Effector memory CD4-positive, alpha-beta T cell (primary cell): ENCODE results near the gene RSPO1.

ENCODE experiments used
- DNase-seq, 3 donors: peaks; one replicate each; pipeline ENCODE4 v3.0.0-alpha.2; 2020
- H3K27ac ChIP-seq: 2 replicates; pipeline ENCODE4 v1.7.0; 2013; ENCODE audit warnings: mild to moderate bottlenecking, low read length, moderate library complexity; ENCODE audit not compliant: insufficient read depth, poor library complexity, severe bottlenecking
- H3K27me3 ChIP-seq: replicated peaks from 2 replicates; pipeline ENCODE4 v1.7.0; 2013; ENCODE audit warnings: mild to moderate bottlenecking, low read length; ENCODE audit not compliant: insufficient read depth, control insufficient read depth, poor library complexity, severe bottlenecking
- H3K36me3 ChIP-seq: 2 replicates; pipeline ENCODE4 v1.7.0; 2013; ENCODE audit warnings: mild to moderate bottlenecking, low read length, moderate library complexity; ENCODE audit not compliant: control insufficient read depth, insufficient read depth
- H3K4me1 ChIP-seq: 2 replicates; pipeline ENCODE4 v1.7.0; 2013; ENCODE audit warnings: low read length, mild to moderate bottlenecking; ENCODE audit not compliant: control insufficient read depth, insufficient read depth, poor library complexity, severe bottlenecking
- H3K4me3 ChIP-seq: 2 replicates; pipeline ENCODE4 v1.7.0; 2013; ENCODE audit warnings: low read length, low read depth, mild to moderate bottlenecking; ENCODE audit not compliant: insufficient read depth, poor library complexity, severe bottlenecking
- H3K9me3 ChIP-seq: 2 replicates; pipeline ENCODE4 v1.7.0; 2013; ENCODE audit warnings: mild to moderate bottlenecking, low read length, moderate library complexity; ENCODE audit not compliant: control insufficient read depth

RSPO1 gene

DNA sequence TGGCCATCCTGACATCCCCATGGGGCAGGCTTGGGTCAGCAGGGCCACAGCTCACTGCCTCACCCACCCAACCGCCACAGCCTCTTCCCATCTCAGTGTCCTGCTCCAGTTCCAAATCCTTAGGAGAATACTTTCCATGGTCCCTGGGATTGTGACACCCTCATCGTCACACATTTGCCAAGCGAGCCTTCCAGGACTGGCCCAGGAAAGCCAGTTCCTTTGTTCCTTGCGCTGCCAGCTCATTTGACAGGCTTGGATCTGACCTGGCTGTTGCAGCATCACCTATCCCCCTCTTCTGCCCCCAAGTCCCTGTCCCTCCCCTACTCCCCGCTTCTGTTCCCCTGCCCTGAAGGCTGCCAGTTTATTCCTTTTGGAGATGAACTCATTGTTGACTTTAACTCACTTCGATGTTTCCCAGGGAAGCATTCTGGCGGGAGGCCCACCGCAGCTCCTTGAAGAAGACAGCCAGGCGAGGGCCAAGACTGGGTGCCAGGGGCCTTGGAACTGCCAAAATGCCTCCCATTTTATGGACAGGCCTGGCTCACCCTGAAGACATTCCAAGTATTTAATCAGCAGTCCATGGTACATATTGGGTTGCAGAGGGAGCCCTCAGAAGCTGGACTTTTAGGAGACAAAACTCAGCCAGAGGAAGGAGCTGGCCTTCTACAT lies 28.8 kb downstream of the RSPO1 start:
- Histone ChIP-seq H3K4me3 (no peak overlapping the region), H3K27me3 (peaks cover 4% of the 10 kb centered on the region), H3K4me1 (no peaks in the 10 kb centered on the region), H3K9me3 (no peaks in the 10 kb centered on the region), H3K36me3 (no peaks in the 10 kb centered on the region), H3K27ac (no peak overlapping the region)
- no peak for DNase-seq

GRCh38 chr1:37605061-37605650 lies 29.5 kb downstream of the RSPO1 start:
- Histone ChIP-seq H3K4me3 (no peak overlapping the region), H3K9me3 (no peaks in the 10 kb centered on the region), H3K27me3 (peaks cover 4% of the 10 kb centered on the region), H3K27ac (no peak overlapping the region), H3K4me1 (no peaks in the 10 kb centered on the region), H3K36me3 (no peaks in the 10 kb centered on the region)
- DNase-seq, result no peak

DNA sequence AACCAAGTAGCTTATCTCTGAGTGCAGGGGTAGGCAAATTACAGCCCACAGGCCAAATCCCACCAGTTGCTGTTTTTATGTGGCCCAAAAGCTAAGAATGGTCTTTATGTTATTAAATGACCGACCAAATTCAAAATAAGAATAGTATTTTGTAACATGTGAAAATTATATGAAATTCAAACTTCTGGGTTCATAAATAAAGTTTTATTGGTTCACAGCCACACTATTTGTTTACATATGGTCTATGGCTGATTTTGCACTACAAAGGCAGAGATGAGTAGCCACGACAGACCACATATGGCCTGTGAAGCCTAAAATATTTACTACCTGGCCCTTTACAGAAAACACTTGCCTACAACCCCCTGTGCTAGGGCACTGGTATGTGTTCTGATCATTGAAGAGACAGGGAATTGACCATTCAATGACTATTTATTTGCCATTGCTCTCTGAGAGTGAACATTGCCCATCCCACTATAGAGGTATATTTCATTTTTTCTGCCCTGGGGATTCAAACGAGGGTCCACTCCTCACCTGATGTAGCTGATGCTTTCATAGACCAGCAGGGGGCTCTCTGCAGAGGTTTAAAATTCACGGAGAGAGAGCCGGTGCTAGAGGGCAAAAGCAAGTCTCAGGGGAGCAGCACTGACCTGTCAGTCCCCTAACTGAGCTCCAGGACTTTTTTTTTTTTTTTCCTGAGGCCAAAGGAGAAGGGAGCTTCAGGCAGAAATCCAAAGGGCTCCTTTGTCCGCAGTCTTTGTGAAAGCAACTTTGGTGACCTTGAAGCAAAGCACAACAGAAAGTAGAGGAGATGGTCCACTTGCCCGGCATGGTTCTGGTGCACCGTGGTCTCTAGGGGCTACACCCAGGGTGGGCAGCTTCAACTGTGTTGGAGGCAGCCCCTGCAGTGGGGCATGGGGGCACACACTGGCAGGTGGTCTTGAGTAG lies 31.7 kb downstream of the RSPO1 start:
- Histone ChIP-seq H3K27ac (no peak overlapping the region), H3K4me3 (no peak overlapping the region), H3K4me1 (no peaks in the 10 kb centered on the region), H3K27me3 (peaks cover 4% of the 10 kb centered on the region), H3K36me3 (no peaks in the 10 kb centered on the region), H3K9me3 (no peaks in the 10 kb centered on the region)
- DNase-seq, result peak in 2 of 3 donors; percentile 6 to 32

DNA sequence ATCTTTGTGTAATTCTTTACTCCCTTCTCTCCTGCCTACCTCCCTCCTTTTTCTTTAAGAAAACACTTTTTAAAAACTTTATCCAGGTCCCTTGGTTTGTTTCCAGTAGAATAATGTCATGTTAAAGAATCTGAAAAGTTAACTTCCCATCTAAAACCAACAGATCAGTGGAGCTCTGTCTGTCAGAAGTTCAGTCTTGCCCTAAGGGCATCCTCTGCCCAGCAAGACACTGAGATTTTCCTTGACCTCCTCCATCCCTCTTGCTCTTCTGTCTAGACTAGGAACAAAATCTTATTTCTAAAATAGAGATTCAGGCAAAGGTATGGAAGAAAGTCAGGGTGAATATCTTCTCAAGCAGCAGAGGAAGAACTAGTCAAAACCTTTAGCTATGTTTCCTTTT lies 33.3 kb downstream of the RSPO1 start:
- Histone ChIP-seq H3K27ac (no peak overlapping the region), H3K4me3 (no peak overlapping the region), H3K9me3 (no peaks in the 10 kb centered on the region), H3K27me3 (peaks cover 4% of the 10 kb centered on the region), H3K4me1 (no peaks in the 10 kb centered on the region), H3K36me3 (no peaks in the 10 kb centered on the region)
- no peak for DNase-seq

GRCh38 chr1:37599940-37600339 lies 34.8 kb downstream of the RSPO1 start:
- Histone ChIP-seq H3K4me1 (peaks cover 5% of the 10 kb centered on the region), H3K27me3 (peaks cover 4% of the 10 kb centered on the region), H3K9me3 (no peaks in the 10 kb centered on the region), H3K36me3 (no peaks in the 10 kb centered on the region), H3K4me3 (no peak overlapping the region), H3K27ac (no peak overlapping the region)
- no peak for DNase-seq

GRCh38 chr1:37596182-37596667 lies 38.5 kb downstream of the RSPO1 start:
- peak overlapping the region; percentile 97 for H3K4me3 ChIP-seq
- DNase-seq, result no peak
- peak overlapping the region; percentile 89 for H3K27ac ChIP-seq
- no peaks in the 10 kb centered on the region for H3K9me3 ChIP-seq
- no peaks in the 10 kb centered on the region for H3K27me3 ChIP-seq
- H3K36me3 ChIP-seq, result peaks cover 12% of the 10 kb centered on the region
- H3K4me1 ChIP-seq, result peaks cover 14% of the 10 kb centered on the region

GRCh38 chr1:37595440-37596181 lies 39.1 kb downstream of the RSPO1 start, which contains the start of gene GNL2:
Gene GNL2 (minus strand): TSS chr1:37595937. CDS start chr1:37595822, 115 bp downstream.
- H3K27me3 ChIP-seq, result no peaks in the 10 kb centered on the region
- peak within 1 kb of the TSS; percentile 89 for H3K27ac ChIP-seq
- peak; percentile 91 to 95 (median 91) for DNase-seq
- no peaks in the 10 kb centered on the region for H3K9me3 ChIP-seq
- H3K36me3 ChIP-seq, result peaks cover 18% of the 10 kb centered on the region
- H3K4me1 ChIP-seq, result peaks cover 14% of the 10 kb centered on the region
- peak within 1 kb of the TSS; percentile 97 for H3K4me3 ChIP-seq

DNA sequence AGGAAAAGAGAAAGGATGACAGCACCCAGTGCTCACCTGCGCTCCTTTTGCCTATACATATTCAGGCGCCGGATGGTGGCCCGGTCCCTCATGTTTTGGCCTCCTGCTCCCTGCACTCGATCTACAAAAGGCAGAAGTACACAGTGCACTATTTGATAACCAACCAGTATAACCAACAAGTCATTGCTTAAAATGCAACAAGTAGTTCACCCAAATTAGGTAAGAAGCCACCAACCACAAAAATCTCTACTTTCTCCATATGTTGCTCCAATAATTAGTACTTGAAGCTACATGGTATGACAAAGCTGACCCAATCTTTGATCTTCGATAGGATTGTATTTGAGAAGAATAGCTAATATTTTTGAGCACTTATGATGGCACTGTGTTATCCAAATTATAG lies 41.0 kb downstream of the RSPO1 start:
- no peak for DNase-seq
- peaks cover 30% of the 10 kb centered on the region for H3K36me3 ChIP-seq
- H3K4me3 ChIP-seq, result no peak overlapping the region
- H3K4me1 ChIP-seq, result peaks cover 14% of the 10 kb centered on the region
- no peaks in the 10 kb centered on the region for H3K9me3 ChIP-seq
- no peak overlapping the region for H3K27ac ChIP-seq
- no peaks in the 10 kb centered on the region for H3K27me3 ChIP-seq

DNA sequence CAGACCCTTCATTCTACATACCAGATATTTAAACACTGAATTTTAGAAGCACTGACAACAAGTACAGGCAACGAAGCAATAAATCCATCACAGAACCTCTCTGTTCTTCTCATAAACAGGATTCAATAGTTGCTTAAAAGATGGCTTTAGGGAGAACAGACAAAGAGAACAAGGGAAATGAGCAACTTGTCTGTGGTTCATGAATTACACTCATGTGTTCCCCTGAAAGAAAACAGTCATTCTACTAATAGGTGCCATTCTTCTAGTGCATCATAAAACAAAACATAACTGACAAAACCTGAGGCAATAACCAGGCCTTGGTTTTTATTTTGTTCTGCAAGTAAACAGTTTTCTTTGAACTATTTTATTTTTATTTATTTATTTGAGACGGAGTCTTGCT lies 45.8 kb downstream of the RSPO1 start:
- peaks cover 58% of the 10 kb centered on the region for H3K36me3 ChIP-seq
- H3K27me3 ChIP-seq, result no peaks in the 10 kb centered on the region
- H3K9me3 ChIP-seq, result no peaks in the 10 kb centered on the region
- H3K4me1 ChIP-seq, result no peaks in the 10 kb centered on the region
- no peak overlapping the region for H3K4me3 ChIP-seq
- no peak for DNase-seq
- H3K27ac ChIP-seq, result no peak overlapping the region
